Neural cell (in vitro differentiated cells): Measurements from ENCODE around the gene MAT1A. TPM values are rescaled to one million over a fixed set of nuclear protein-coding genes. Genes with fewer than 3 reads are reported as not detected.
"Not testable (repeated sequence)": the region's sequence is repeated elsewhere in the genome, so short reads cannot be mapped to it uniquely, and the experiment has no call there.

Experiments
- H2AFZ ChIP-seq: fragments of 200-600, 300-800 bp; sonication (generic), shearing (Covaris generic); 2 replicates; pipeline ENCODE4 v1.6.0; 2014; ENCODE audit warnings: low read depth, mild to moderate bottlenecking, antibody characterized with exemption, low read length, moderate library complexity
- H3F3A ChIP-seq: fragments of 200-600 bp; shearing (Covaris generic); 2 replicates; pipeline ENCODE4 v1.6.1; 2016; ENCODE audit warnings: mild to moderate bottlenecking, moderate library complexity, mixed read lengths, antibody characterized with exemption, low read length; ENCODE audit not compliant: insufficient read depth, poor library complexity, severe bottlenecking
- H3K27ac ChIP-seq: fragments of 200-600, 300-800 bp; sonication (generic), shearing (Covaris generic); 2 replicates; pipeline ENCODE4 v1.5.1; 2014; ENCODE audit warnings: mild to moderate bottlenecking, low read length, moderate library complexity
- H3K27me3 ChIP-seq: fragments of 300-800, 200-600 bp; sonication (generic), shearing (Covaris generic); 2 replicates; pipeline ENCODE4 v1.6.0; 2014; ENCODE audit warnings: mild to moderate bottlenecking, low read depth, low read length, moderate library complexity; ENCODE audit not compliant: insufficient read depth
- H3K36me3 ChIP-seq: fragments of 300-800, 200-600 bp; sonication (generic), shearing (Covaris generic); 2 replicates; pipeline ENCODE4 v1.5.1; 2014; ENCODE audit warnings: mild to moderate bottlenecking, antibody characterized with exemption, low read length, moderate library complexity; ENCODE audit not compliant: insufficient read depth
- H3K4me2 ChIP-seq: fragments of 300-800, 200-600 bp; sonication (generic), shearing (Covaris generic); 2 replicates; pipeline ENCODE4 v1.6.0; 2014; ENCODE audit warnings: mild to moderate bottlenecking, low read length
- H3K4me3 ChIP-seq: fragments of 300-800, 200-600 bp; sonication (generic), shearing (Covaris generic); 2 replicates; pipeline ENCODE4 v1.5.1; 2014; ENCODE audit warnings: mild to moderate bottlenecking, low read length, moderate library complexity
- H3K79me2 ChIP-seq: fragments of 200-600 bp; shearing (Covaris generic); replicated peaks from 2 replicates; pipeline ENCODE4 v1.6.0; 2014; ENCODE audit warnings: mild to moderate bottlenecking, low read length, moderate library complexity; ENCODE audit not compliant: insufficient read depth
- H3K9ac ChIP-seq: fragments of 300-800, 200-600 bp; sonication (generic), shearing (Covaris generic); 2 replicates; pipeline ENCODE4 v1.6.1; 2016; ENCODE audit warnings: mild to moderate bottlenecking, low read length, mixed read lengths
- H3K9me2 ChIP-seq: fragments of 200-600 bp; shearing (Covaris generic); 2 replicates; pipeline ENCODE4 v1.6.1; 2016; ENCODE audit warnings: mild to moderate bottlenecking, low read length, mixed read lengths; ENCODE audit not compliant: insufficient read depth
- H3K9me3 ChIP-seq: fragments of 200-600, 300-800 bp; sonication (generic), shearing (Covaris generic); 2 replicates; pipeline ENCODE4 v1.6.1; 2016; ENCODE audit warnings: mild to moderate bottlenecking, mixed run types, low read length, moderate library complexity, mixed read lengths
- H4K20me1 ChIP-seq: fragments of 200-600 bp; shearing (Covaris generic); 2 replicates; pipeline ENCODE4 v1.6.1; 2016; ENCODE audit warnings: mild to moderate bottlenecking, mixed run types; ENCODE audit not compliant: insufficient read depth
- CTCF ChIP-seq: fragments of 450-650 bp; IDR thresholded peaks from 2 replicates; pipeline ENCODE4 v1.5.1; 2014; ENCODE audit warnings: antibody characterized with exemption, mild to moderate bottlenecking, moderate library complexity; ENCODE audit not compliant: poor library complexity, severe bottlenecking
- EP300 ChIP-seq: fragments of 450-650 bp; conservative IDR thresholded peaks from 2 replicates; pipeline ENCODE4 v1.6.1; 2014; ENCODE audit warnings: antibody characterized with exemption, mild to moderate bottlenecking, moderate library complexity; ENCODE audit not compliant: poor library complexity, severe bottlenecking
- EZH2 ChIP-seq: fragments of 200-600, 300-800 bp; shearing (Covaris generic), sonication (generic); IDR thresholded peaks from 2 replicates; pipeline ENCODE4 v1.6.1; 2014; ENCODE audit warnings: antibody characterized with exemption, low read length, borderline replicate concordance, mild to moderate bottlenecking; ENCODE audit not compliant: insufficient read depth, poor library complexity, severe bottlenecking
- MXI1 ChIP-seq: fragments of 450-650 bp; conservative IDR thresholded peaks from 2 replicates; pipeline ENCODE4 v1.6.1; 2014; ENCODE audit warnings: antibody characterized with exemption, mild to moderate bottlenecking; ENCODE audit not compliant: poor library complexity, severe bottlenecking
- POLR2AphosphoS5 ChIP-seq: IDR thresholded peaks from 2 replicates; pipeline ENCODE4 v1.6.1; 2012
- RAD21 ChIP-seq: fragments of 450-650 bp; conservative IDR thresholded peaks from 2 replicates; pipeline ENCODE4 v1.6.1; 2014; ENCODE audit warnings: antibody characterized with exemption, mild to moderate bottlenecking, moderate library complexity
- REST ChIP-seq: IDR thresholded peaks from 2 replicates; pipeline ENCODE4 v1.6.1; 2012; ENCODE audit warnings: borderline replicate concordance
- SMC3 ChIP-seq: fragments of 450-650 bp; conservative IDR thresholded peaks from 2 replicates; pipeline ENCODE4 v1.6.1; 2014; ENCODE audit warnings: antibody characterized with exemption, mild to moderate bottlenecking, moderate library complexity; ENCODE audit not compliant: poor library complexity
- TAF1 ChIP-seq: IDR thresholded peaks from 2 replicates; pipeline ENCODE4 v1.6.1; 2012; ENCODE audit warnings: low read depth
- polyA plus RNA-seq: library from polyadenylated mRNA; depleted of rRNA; stranded (reverse); fragments of >200 nt; gene quantifications from 2 replicates; pipeline ENCODE4 v1.2.3, GENCODE V29; 2014

The MAT1A gene
- polyA plus RNA-seq, 1 donor from 2014 or later, result not detected

- Histone ChIP-seq H3K9ac (no peak overlapping the region), H3K36me3 (no peaks in the 10 kb centered on the region), H3K4me2 (no peak overlapping the region), H2AFZ (no peak overlapping the region), H3K27me3 (no peaks in the 10 kb centered on the region), H3K9me2 (no peaks in the 10 kb centered on the region), H3K4me3 (no peak overlapping the region), H3K27ac (no peak overlapping the region), H3K79me2 (no peaks in the 10 kb centered on the region), H4K20me1 (no peaks in the 10 kb centered on the region), H3F3A (no peaks in the 10 kb centered on the region), H3K9me3 (no peaks in the 10 kb centered on the region)
- TF ChIP-seq EZH2 (no peak), POLR2AphosphoS5 (no peak), TAF1 (no peak), REST (no peak), RAD21 (no peak), SMC3 (no peak), MXI1 (no peak), CTCF (no peak), EP300 (no peak)
Observed at GRCh38 chr10:80315391-80315790, 25.9 kb upstream of the MAT1A start.

- Histone ChIP-seq H3F3A (no peaks in the 10 kb centered on the region), H3K4me2 (no peak overlapping the region), H4K20me1 (no peaks in the 10 kb centered on the region), H3K36me3 (no peaks in the 10 kb centered on the region), H3K27ac (no peak overlapping the region), H3K9me3 (no peaks in the 10 kb centered on the region), H3K9ac (no peak overlapping the region), H3K9me2 (no peaks in the 10 kb centered on the region), H3K79me2 (no peaks in the 10 kb centered on the region), H2AFZ (no peak overlapping the region), H3K4me3 (no peak overlapping the region), H3K27me3 (no peaks in the 10 kb centered on the region)
- TF ChIP-seq REST, result no peak
Observed at GRCh38 chr10:80313523-80313922, 24.1 kb upstream of the MAT1A start.

- not testable (repeated sequence) for H3K4me3 ChIP-seq, H3K27ac ChIP-seq, H3F3A ChIP-seq, H3K9me3 ChIP-seq, H2AFZ ChIP-seq, H3K27me3 ChIP-seq, H4K20me1 ChIP-seq, H3K4me2 ChIP-seq, H3K9me2 ChIP-seq, H3K9ac ChIP-seq, H3K36me3 ChIP-seq, H3K79me2 ChIP-seq
Observed at GRCh38 chr10:80305989-80306388, 16.5 kb upstream of the MAT1A start.
